ENCODE measurements around the gene NAA25. TPM values are rescaled to one million over a fixed set of nuclear protein-coding genes. Genes with fewer than 3 reads are reported as not detected.

The NAA25 gene
- total RNA-seq, 6 experiments from 2014 or later = 21.2 to 26.8 (median 23.8) TPM

GRCh38 chr12:112130441-112130998, 21.9 kb upstream of the NAA25 start:
- Mint-ChIP-seq H3K27ac (peak overlapping the region; percentile 77), H3K9me3 (no peaks in the 10 kb centered on the region), H3K36me3 (ENCODE audit: low read depth) (peaks cover 5% of the 10 kb centered on the region; the same call in 1 of the 2 replicates), H3K27me3 (ENCODE audit: insufficient read depth) (no peaks in the 10 kb centered on the region), H3K4me3 (peak overlapping the region; percentile 63), H3K4me1 (ENCODE audit: low read depth) (peaks cover 46% of the 10 kb centered on the region)
- TF ChIP-seq CTCF (IDR thresholded peaks at IDR 0.05) = no peak
- DNase-seq = peak; percentile 7

GRCh38 chr12:112126911-112127310, 18.3 kb upstream of the NAA25 start:
- Mint-ChIP-seq H3K4me1 (ENCODE audit: low read depth) (peaks cover 68% of the 10 kb centered on the region), H3K27me3 (ENCODE audit: insufficient read depth) (no peaks in the 10 kb centered on the region), H3K27ac (peak overlapping the region; percentile 77; the same call in 1 of the 2 replicates), H3K36me3 (ENCODE audit: low read depth) (peaks cover 5% of the 10 kb centered on the region; the same call in 1 of the 2 replicates), H3K9me3 (no peaks in the 10 kb centered on the region), H3K4me3 (peak overlapping the region; percentile 91)
- no peak for TF ChIP-seq CTCF (IDR thresholded peaks at IDR 0.05)
- no peak for DNase-seq

GRCh38 chr12:112126000-112126438, 17.4 kb upstream of the NAA25 start:
- peak overlapping the region; percentile 91 for H3K4me3 Mint-ChIP-seq
- peaks cover 65% of the 10 kb centered on the region for H3K4me1 Mint-ChIP-seq (ENCODE audit: low read depth)
- H3K27me3 Mint-ChIP-seq (ENCODE audit: insufficient read depth) = no peaks in the 10 kb centered on the region
- H3K27ac Mint-ChIP-seq = peak overlapping the region; percentile 77
- TF ChIP-seq CTCF (IDR thresholded peaks at IDR 0.05) = no peak
- H3K36me3 Mint-ChIP-seq (ENCODE audit: low read depth) = peaks cover 5% of the 10 kb centered on the region; the same call in 1 of the 2 replicates
- no peak for DNase-seq
- H3K9me3 Mint-ChIP-seq = no peaks in the 10 kb centered on the region

- peak within 1 kb of the TSS; percentile 91 for H3K4me3 Mint-ChIP-seq
- peaks cover 5% of the 10 kb centered on the region; the same call in 1 of the 2 replicates for H3K36me3 Mint-ChIP-seq (ENCODE audit: low read depth)
- peak within 1 kb of the TSS; percentile 81 for H3K27ac Mint-ChIP-seq
- peaks cover 65% of the 10 kb centered on the region for H3K4me1 Mint-ChIP-seq (ENCODE audit: low read depth)
- no peaks in the 10 kb centered on the region for H3K9me3 Mint-ChIP-seq
- H3K27me3 Mint-ChIP-seq (ENCODE audit: insufficient read depth) = no peaks in the 10 kb centered on the region; the same call in 1 of the 2 replicates
- DNase-seq = peak; percentile 96
- TF ChIP-seq CTCF (IDR thresholded peaks at IDR 0.05) = no peak
These were observed 16.8 kb upstream of the NAA25 start, which contains the start of gene TRAFD1 for GRCh38 chr12:112125250-112125999. Gene TRAFD1 (plus strand): TSS chr12:112125560. CDS start chr12:112130523, 4,963 bp downstream.

GRCh38 chr12:112124918-112125249, 16.3 kb upstream of the NAA25 start:
- Mint-ChIP-seq H3K27ac (0 out of 2 replicates have a peak overlapping the region, but pooled peaks have one; percentile 81), H3K36me3 (ENCODE audit: low read depth) (peaks cover 5% of the 10 kb centered on the region; the same call in 1 of the 2 replicates), H3K4me1 (ENCODE audit: low read depth) (peaks cover 61% of the 10 kb centered on the region), H3K9me3 (no peaks in the 10 kb centered on the region), H3K27me3 (ENCODE audit: insufficient read depth) (no peaks in the 10 kb centered on the region; the same call in 1 of the 2 replicates), H3K4me3 (peak overlapping the region; percentile 91)
- TF ChIP-seq CTCF (IDR thresholded peaks at IDR 0.05) = no peak
- no peak for DNase-seq
